Stimulated activated CD8-positive, alpha-beta memory T cell treated with anti-CD3 and anti-CD28 coated beads, Interleukin-7, amount 100 ng/mL, for 1 hour (primary cell): ENCODE results near the gene CCDC71.

Source experiments
- DNase-seq, 2 donors: peaks; one replicate each; pipeline ENCODE4 v3.0.0-alpha.2; 2020; ENCODE audit warnings: low read depth in 2 of 2

Gene CCDC71

GRCh38 chr3:49131576-49131975 lies 34.6 kb downstream of the CCDC71 start:
- no peak for DNase-seq

DNA sequence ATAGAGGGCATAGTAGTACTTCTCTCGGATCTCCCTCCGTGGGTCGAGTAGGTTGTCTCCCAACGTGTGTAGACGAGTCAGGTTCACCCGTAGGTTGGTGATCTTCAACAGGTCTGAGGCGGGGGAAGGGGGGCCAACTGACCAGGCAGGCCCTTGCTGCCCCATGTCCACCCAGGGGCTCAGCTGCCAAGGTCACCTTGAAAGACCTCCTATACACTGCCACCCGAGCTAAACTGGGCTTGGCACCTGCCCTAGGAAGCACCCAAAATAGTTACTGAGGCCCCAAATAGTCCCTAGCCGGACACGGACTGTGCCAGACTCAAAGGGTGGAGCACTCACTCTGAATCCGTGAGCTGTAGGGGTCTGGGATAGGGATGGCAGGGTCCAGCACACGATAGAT lies 35.1 kb downstream of the CCDC71 start:
- DNase-seq, result no peak

DNA sequence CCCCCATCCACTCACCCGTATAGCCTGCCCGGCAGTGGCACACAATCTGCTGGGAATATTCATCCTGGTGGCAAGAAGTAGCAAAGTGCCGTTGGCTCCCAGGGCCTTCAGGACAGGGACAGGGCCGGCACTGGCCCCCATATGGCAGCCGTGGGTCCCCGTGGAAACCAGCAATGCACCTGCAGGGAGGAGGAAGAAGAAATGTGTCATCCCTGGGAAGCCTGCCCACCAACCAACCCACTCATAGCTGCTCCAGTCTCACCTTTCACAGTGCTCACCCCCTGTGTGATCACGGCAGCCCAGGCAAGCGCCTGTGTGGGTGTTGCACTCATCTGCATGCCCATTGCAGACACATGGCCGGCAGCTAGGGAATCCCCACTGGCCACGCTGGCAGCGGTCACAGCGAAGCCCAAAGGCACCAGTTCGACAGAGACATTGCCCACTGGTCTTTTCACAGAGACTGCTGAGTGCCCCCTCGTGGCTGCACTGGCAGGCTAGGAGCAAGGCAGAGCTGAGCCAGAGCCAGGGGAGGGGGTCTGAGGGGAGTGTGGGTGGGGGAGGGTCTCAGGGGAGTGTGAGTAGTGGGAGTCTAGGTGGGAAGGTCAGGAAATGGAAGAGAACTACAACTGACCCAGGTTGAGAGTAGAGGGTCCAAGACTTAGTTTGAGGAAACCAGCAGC lies 41.0 kb downstream of the CCDC71 start:
- DNase-seq, result no peak

GRCh38 chr3:49124203-49124602 lies 41.9 kb downstream of the CCDC71 start:
- DNase-seq, result no peak

- DNase-seq, result no peak
Observed at GRCh38 chr3:49123687-49124086, 42.4 kb downstream of the CCDC71 start.

DNA sequence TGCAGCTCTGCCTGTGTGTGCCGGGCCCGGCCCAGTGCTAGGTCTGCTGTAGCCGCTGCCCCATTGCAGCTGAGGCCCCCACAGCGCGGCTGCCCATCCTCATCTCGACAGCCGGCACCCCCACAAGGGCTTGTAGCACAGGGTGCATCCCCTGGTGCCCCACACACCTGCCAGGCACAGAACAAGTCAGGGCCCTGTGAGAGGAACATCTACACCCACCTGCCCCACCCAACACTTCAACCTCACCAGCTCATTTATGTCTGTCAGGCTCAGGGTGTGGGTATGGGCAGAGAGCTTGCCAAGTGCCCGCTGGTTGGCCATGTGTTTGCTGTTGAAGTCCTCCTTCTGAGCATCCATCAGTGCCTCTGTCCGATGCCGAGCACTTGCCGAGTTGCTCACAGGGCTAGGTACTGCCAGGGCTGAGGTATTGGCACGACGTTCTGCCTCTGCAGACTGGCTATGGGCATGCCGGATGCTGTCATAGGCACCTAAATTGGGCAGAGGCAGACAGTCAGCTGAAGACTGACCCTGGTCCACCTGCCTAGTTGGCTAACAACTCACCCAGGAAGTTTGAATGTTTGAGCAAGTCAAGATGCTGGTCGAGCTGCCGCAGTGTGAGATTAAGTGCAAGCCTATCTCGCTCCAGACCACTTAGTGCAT lies 43.1 kb downstream of the CCDC71 start:
- no peak for DNase-seq

GRCh38 chr3:49122451-49122850 lies 43.7 kb downstream of the CCDC71 start:
- no peak for DNase-seq

DNA sequence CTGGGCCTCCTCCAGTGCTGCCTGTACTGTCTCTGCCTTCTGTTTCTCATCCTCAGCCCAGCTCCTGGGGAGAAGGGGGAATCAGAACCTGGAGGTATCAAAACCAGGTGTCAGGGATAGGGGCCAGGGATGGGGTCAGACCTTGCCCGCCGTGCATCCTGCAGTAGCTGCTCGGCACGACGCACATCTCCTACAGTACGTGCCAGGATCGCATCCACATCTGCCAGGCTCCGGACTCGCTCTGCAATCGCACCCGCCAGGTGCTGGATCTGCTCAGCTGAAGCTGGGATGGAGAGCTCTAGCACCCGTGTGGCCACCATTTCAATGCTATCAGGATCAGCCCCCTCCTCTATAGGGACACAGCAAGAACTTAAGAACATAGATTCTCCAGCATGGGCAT lies 44.1 kb downstream of the CCDC71 start:
- DNase-seq, result no peak

GRCh38 chr3:49121132-49121736 lies 44.9 kb downstream of the CCDC71 start:
- no peak for DNase-seq

DNA sequence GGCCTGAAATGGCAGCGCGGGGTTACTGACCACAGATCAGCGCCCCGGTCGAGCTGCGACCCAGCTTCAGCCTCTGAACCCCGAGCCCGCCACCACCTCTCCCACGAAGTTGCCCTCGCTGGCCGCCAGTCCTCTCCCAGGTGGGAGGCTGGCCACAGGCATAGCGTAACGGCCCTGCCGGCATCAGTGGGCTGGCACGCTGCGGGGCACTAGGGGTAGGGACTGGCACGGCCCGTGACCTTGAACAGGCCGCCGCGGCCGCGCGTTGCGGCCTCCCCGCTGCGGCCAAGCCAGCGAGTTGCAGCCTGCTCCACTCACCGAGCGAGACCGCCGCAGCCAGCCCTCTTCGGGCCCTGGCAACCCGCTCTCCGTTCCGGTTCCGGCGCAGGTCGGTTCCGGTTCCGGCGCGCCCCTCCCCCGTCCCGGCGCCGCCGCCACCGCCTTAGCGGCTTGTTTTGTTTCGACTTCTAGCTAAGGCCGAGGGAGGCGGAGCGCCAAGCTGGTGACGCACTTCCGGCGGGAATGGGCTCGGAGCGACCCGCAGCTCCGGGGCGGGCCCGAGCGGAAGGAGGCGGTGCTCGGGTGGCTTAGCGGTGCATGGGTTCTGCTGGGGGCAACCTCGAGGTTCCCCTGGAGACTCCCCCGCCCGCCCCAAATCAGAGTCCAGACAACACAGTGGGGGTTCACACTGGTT lies 45.5 kb downstream of the CCDC71 start, which contains the start of gene USP19:
USP19 (minus strand) TSS at position 386 of the 694 bp plus-strand sequence. CDS start 1,678 bp downstream, outside the sequence.
- peak; percentile 82 to 86 for DNase-seq

- no peak for DNase-seq
Observed at GRCh38 chr3:49120096-49120437, 46.1 kb downstream of the CCDC71 start.

GRCh38 chr3:49119439-49119838 lies 46.7 kb downstream of the CCDC71 start:
- no peak for DNase-seq

- no peak for DNase-seq
Observed at GRCh38 chr3:49119036-49119435, 47.1 kb downstream of the CCDC71 start.
